Caco-2 (cell line): ENCODE results near the gene KLHL17. TPM values are rescaled to one million over a fixed set of nuclear protein-coding genes. Genes with fewer than 3 reads are reported as not detected.

Source experiments
- BruUV-seq: library from RNA; stranded (reverse); fragments of 400-500 nt; replicated peaks from 2 replicates; lab custom pipeline; 2021; lab: Mats Ljungman, UMichigan
- CTCF ChIA-PET: fragments of 300-600 bp; sonication (Branson Sonifier 250); formaldehyde crosslinking; loops from one replicate; lab custom pipeline; 2022; ENCODE audit warnings: antibody characterized with exemption; lab: Charles Lee
- POLR2A ChIA-PET: fragments of 300-600 bp; sonication (Branson Sonifier 250); formaldehyde crosslinking; loops from one replicate; lab custom pipeline; 2022; ENCODE audit warnings: antibody characterized with exemption; lab: Charles Lee
- DNase-seq, 2 experiments: peaks; one replicate each; pipeline versions ENCODE4 v3.0.0 to v3.0.0-alpha.2; 2020 to 2022
- H3K27me3 ChIP-seq: replicated peaks from 2 replicates; pipeline ENCODE4 v1.6.0; 2011; ENCODE audit warnings: low read length; ENCODE audit not compliant: control insufficient read depth, insufficient read depth
- H3K36me3 ChIP-seq: 2 replicates; pipeline ENCODE4 v1.5.1; 2011; ENCODE audit warnings: low read length; ENCODE audit not compliant: control insufficient read depth, insufficient read depth
- H3K4me1 ChIP-seq: fragments of 250-450 bp; sonication (Bioruptor Pico); 2 replicates; pipeline ENCODE4 v1.5.1; 2020; ENCODE audit warnings: mild to moderate bottlenecking
- H3K4me3 ChIP-seq: 2 replicates; pipeline ENCODE4 v1.5.1; 2011; ENCODE audit warnings: low read depth, mild to moderate bottlenecking, control low read depth, low read length
- H3K9me3 ChIP-seq: fragments of 250-450 bp; sonication (Bioruptor Pico); 2 replicates; pipeline ENCODE4 v1.5.1; 2020; ENCODE audit warnings: mild to moderate bottlenecking, moderate library complexity
- H3K27ac Mint-ChIP-seq: one replicate; pipeline ENCODE4 v1.8.0; 2022; ENCODE audit warnings: mixed read lengths; ENCODE audit not compliant: unreplicated experiment
- H3K27me3 Mint-ChIP-seq: one replicate; pipeline ENCODE4 v1.8.0; 2022; ENCODE audit warnings: mixed read lengths; ENCODE audit not compliant: insufficient read depth, unreplicated experiment
- H3K36me3 Mint-ChIP-seq: one replicate; pipeline ENCODE4 v1.8.0; 2022; ENCODE audit warnings: mild to moderate bottlenecking, mixed read lengths; ENCODE audit not compliant: insufficient read depth, unreplicated experiment
- H3K4me1 Mint-ChIP-seq: one replicate; pipeline ENCODE4 v1.8.0; 2022; ENCODE audit warnings: low read depth, mixed read lengths; ENCODE audit not compliant: unreplicated experiment
- H3K4me3 Mint-ChIP-seq: one replicate; pipeline ENCODE4 v1.8.0; 2022; ENCODE audit warnings: mild to moderate bottlenecking, moderate library complexity, mixed read lengths; ENCODE audit not compliant: unreplicated experiment
- H3K9me3 Mint-ChIP-seq: one replicate; pipeline ENCODE4 v1.8.0; 2022; ENCODE audit warnings: mixed read lengths; ENCODE audit not compliant: unreplicated experiment
- CTCF ChIP-seq, 2 experiments: fragments of 200-600 bp in 1 of 2; IDR thresholded peaks; 1 replicate in 1 of 2; 2 replicates in 1 of 2; pipeline versions ENCODE4 v1.5.1 to v1.8.0; 2011 to 2022; ENCODE audit warnings: antibody characterized with exemption in 1 of 2, control low read depth in 1 of 2, inconsistent platforms in 1 of 2, low read depth in 1 of 2, low read length in 1 of 2, mild to moderate bottlenecking in 1 of 2, moderate library complexity in 1 of 2; ENCODE audit not compliant: insufficient read depth in 1 of 2, severe bottlenecking in 1 of 2, unreplicated experiment in 1 of 2
- intact Hi-C: fragments of 100-400 bp; cut with micrococcal nuclease; formaldehyde crosslinking; loops from one replicate; pipeline ENCODE4 v1.10.0; 2022; ENCODE audit not compliant: unreplicated experiment
- total RNA-seq: library from RNA; stranded (reverse); gene quantifications from 2 replicates; pipeline ENCODE4 v1.2.3, GENCODE V29; 2022

The KLHL17 gene
- total RNA-seq, 1 experiment from 2014 or later: 33.1 TPM

- intact Hi-C loops: no loop called here
- no peak for TF ChIP-seq CTCF (IDR thresholded peaks at IDR 0.05; ENCODE audit: insufficient read depth in 1 of 2, low read depth in 1 of 2, low read length in 1 of 2, severe bottlenecking in 1 of 2, unreplicated experiment in 1 of 2)
- ChIA-PET POLR2A (no interaction called here), CTCF (no interaction called here)
- Histone ChIP-seq H3K4me3 (peak overlapping the region; percentile 24), H3K9me3 (no peaks in the 10 kb centered on the region), H3K4me1 (peaks cover 13% of the 10 kb centered on the region), H3K27me3 (peaks cover 6% of the 10 kb centered on the region; the same call in 1 of the 2 replicates), H3K36me3 (no peaks in the 10 kb centered on the region)
- Mint-ChIP-seq H3K36me3 (no peaks in the 10 kb centered on the region), H3K4me3 (peak overlapping the region; percentile 55), H3K4me1 (no peaks in the 10 kb centered on the region), H3K9me3 (no peaks in the 10 kb centered on the region), H3K27me3 (peaks cover 18% of the 10 kb centered on the region), H3K27ac (no peak overlapping the region)
- peak in 1 of 2 experiments; percentile 43 for DNase-seq
- no TSS peak for BruUV-seq
Observed at GRCh38 chr1:924656-925560, 35.5 kb upstream of the KLHL17 start.

GRCh38 chr1:925561-926421, 34.6 kb upstream of the KLHL17 start:
- ChIA-PET CTCF (no interaction called here), POLR2A (no interaction called here)
- H3K27me3 ChIP-seq: peaks cover 6% of the 10 kb centered on the region; the same call in 1 of the 2 replicates
- BruUV-seq: no TSS peak
- no peaks in the 10 kb centered on the region for H3K36me3 ChIP-seq
- intact Hi-C loops: no loop called here
- TF ChIP-seq CTCF (IDR thresholded peaks at IDR 0.05; ENCODE audit: insufficient read depth in 1 of 2, low read depth in 1 of 2, low read length in 1 of 2, severe bottlenecking in 1 of 2, unreplicated experiment in 1 of 2): no peak
- H3K4me3 ChIP-seq: peak overlapping the region; percentile 23
- H3K27ac Mint-ChIP-seq: no peak overlapping the region
- H3K27me3 Mint-ChIP-seq: peaks cover 18% of the 10 kb centered on the region
- H3K4me3 Mint-ChIP-seq: peak overlapping the region; percentile 24
- H3K4me1 ChIP-seq: peaks cover 7% of the 10 kb centered on the region
- H3K9me3 ChIP-seq: no peaks in the 10 kb centered on the region
- no peaks in the 10 kb centered on the region for H3K36me3 Mint-ChIP-seq
- no peaks in the 10 kb centered on the region for H3K4me1 Mint-ChIP-seq
- DNase-seq: peak in 1 of 2 experiments; percentile 44
- H3K9me3 Mint-ChIP-seq: no peaks in the 10 kb centered on the region

- no TSS peak for BruUV-seq
- no peak overlapping the region for H3K4me3 Mint-ChIP-seq
Observed at GRCh38 chr1:927234-927633, 33.1 kb upstream of the KLHL17 start.

More at GRCh38 chr1:927234-927633, 33.1 kb upstream of the KLHL17 start:
- H3K27me3 Mint-ChIP-seq: peaks cover 13% of the 10 kb centered on the region
- no peak overlapping the region for H3K27ac Mint-ChIP-seq
- intact Hi-C loops: no loop called here
- H3K4me3 ChIP-seq: no peak overlapping the region
- peaks cover 6% of the 10 kb centered on the region; the same call in 1 of the 2 replicates for H3K27me3 ChIP-seq
- DNase-seq: no peak
- no peaks in the 10 kb centered on the region for H3K9me3 Mint-ChIP-seq
- POLR2A ChIA-PET: no interaction called here
- no peaks in the 10 kb centered on the region for H3K4me1 ChIP-seq
- H3K9me3 ChIP-seq: no peaks in the 10 kb centered on the region
- CTCF ChIA-PET: no interaction called here
- no peak for TF ChIP-seq CTCF (IDR thresholded peaks at IDR 0.05; ENCODE audit: insufficient read depth in 1 of 2, low read depth in 1 of 2, low read length in 1 of 2, severe bottlenecking in 1 of 2, unreplicated experiment in 1 of 2)
- no peaks in the 10 kb centered on the region for H3K36me3 ChIP-seq
- H3K4me1 Mint-ChIP-seq: no peaks in the 10 kb centered on the region
- H3K36me3 Mint-ChIP-seq: no peaks in the 10 kb centered on the region
